OCI-LY7 (cell line): ENCODE results near the gene AUTS2.

Experiments
- EZH2phosphoT487 ChIP-seq: fragments of 200-600 bp; sonication (generic); IDR thresholded peaks from 2 replicates; pipeline ENCODE4 v1.6.1; 2018; ENCODE audit warnings: low read depth, borderline replicate concordance, mild to moderate bottlenecking, mixed run types, antibody characterized with exemption, low read length, moderate library complexity, mixed read lengths
- TF ChIP-seq, protein P1 (sequence below): fragments of 200-600 bp; sonication (generic); conservative IDR thresholded peaks from 2 replicates; pipeline ENCODE4 v1.5.1; 2014; ENCODE audit warnings: mild to moderate bottlenecking, antibody characterized with exemption, low read length, moderate library complexity, mixed read lengths

DNA sequence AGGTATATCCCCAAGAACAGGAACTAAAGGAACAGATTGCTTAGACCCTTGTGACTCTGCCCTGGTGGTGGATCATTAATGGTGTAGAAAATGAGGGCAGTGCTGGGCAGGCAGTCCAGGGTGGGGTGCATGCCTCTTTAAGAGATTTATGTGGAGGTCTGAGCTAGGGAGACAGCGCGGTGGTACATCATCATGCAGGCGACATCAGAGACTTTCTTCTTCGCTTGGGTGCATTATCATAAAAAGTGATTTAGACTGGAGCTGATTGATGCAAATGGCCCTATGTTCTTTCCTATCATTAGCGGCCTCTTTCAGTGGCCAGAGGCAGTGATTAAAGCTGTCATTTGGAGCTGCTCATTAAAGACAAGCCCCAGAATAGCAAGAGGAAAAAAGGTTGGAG, 1014.5 kb downstream of the AUTS2 start:
- TF ChIP-seq, protein P1, sequence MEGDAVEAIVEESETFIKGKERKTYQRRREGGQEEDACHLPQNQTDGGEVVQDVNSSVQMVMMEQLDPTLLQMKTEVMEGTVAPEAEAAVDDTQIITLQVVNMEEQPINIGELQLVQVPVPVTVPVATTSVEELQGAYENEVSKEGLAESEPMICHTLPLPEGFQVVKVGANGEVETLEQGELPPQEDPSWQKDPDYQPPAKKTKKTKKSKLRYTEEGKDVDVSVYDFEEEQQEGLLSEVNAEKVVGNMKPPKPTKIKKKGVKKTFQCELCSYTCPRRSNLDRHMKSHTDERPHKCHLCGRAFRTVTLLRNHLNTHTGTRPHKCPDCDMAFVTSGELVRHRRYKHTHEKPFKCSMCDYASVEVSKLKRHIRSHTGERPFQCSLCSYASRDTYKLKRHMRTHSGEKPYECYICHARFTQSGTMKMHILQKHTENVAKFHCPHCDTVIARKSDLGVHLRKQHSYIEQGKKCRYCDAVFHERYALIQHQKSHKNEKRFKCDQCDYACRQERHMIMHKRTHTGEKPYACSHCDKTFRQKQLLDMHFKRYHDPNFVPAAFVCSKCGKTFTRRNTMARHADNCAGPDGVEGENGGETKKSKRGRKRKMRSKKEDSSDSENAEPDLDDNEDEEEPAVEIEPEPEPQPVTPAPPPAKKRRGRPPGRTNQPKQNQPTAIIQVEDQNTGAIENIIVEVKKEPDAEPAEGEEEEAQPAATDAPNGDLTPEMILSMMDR = no peak
- no peak for TF ChIP-seq EZH2phosphoT487
